Epidermal melanocyte (primary cell): ENCODE measurements around the gene KLHL36.
"Not testable (repeated sequence)": the region's sequence is repeated elsewhere in the genome, so short reads cannot be mapped to it uniquely, and the experiment has no call there.

Experiments
- DNase-seq: peaks from one replicate; pipeline ENCODE4 v3.0.0; 2011; ENCODE audit warnings: low spot score; ENCODE audit not compliant: insufficient read length

Gene KLHL36

GRCh38 chr16:84667600-84668309 lies 19.4 kb downstream of the KLHL36 start:
- DNase-seq, result no peak

- DNase-seq, result no peak
These were observed 21.8 kb downstream of the KLHL36 start for GRCh38 chr16:84670063-84670462.

GRCh38 chr16:84672276-84673202 lies 24.2 kb downstream of the KLHL36 start:
- peak; percentile 80 for DNase-seq

GRCh38 chr16:84673203-84673535 lies 24.9 kb downstream of the KLHL36 start:
- DNase-seq, result no peak

GRCh38 chr16:84673561-84673960 lies 25.2 kb downstream of the KLHL36 start:
- no peak for DNase-seq

DNA sequence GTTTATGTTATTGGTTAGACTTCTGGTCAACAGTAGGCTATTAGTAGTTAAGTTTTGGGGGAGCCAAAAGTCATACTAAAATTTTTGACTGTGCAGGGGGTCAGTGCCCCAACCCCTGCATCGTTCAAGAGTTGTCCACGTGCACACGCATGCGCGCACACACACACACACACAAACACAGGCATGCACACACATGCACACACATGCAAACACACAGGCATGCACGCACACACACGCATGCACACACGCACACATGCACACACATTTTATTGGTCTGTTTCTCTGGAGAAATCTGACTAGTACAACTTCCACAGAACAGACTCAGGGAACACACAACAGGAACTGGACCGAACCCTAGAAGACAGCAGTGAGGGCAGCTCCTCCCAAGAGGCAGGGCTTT lies 27.1 kb downstream of the KLHL36 start:
- no peak for DNase-seq

DNA sequence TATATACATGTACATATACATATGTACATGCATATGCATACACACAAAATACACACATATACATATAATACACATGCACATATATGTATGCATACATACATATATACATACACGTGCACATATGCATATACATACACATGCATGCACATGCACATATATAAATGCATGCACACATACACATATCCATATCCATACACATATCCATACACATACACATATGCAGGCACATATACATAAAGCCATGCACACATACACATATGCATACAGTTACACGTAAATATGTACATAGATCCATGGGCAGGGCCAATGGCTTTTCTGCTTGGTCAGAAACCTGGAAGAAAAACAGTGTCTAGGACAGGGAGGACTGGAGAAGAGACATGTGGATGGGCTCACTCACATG lies 27.6 kb downstream of the KLHL36 start:
- DNase-seq, result no peak

- no peak for DNase-seq
These were observed 28.9 kb downstream of the KLHL36 start for GRCh38 chr16:84677017-84677803.

DNA sequence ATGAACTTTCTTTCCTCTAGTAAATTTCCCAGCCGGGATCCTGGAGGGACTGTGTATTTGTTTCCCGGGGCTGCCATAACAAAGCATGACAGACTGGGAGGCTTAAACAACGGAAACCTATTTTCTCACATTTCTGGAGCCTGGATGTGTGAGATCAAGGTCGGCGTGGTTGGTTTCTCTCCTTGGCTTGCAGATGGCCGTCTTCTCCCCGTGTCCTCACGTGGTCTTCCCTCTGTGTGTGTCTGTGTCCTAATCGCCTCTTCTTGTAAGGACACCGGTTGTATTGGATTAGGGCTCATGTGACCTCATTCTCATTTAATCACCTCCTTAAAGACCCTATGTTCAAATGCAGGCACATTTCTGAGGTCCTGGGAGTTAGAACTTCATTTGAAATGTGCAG lies 29.5 kb downstream of the KLHL36 start:
- DNase-seq, result no peak

- DNase-seq, result no peak
These were observed 30.2 kb downstream of the KLHL36 start for GRCh38 chr16:84678541-84678940.

- no peak for DNase-seq
These were observed 32.0 kb downstream of the KLHL36 start for GRCh38 chr16:84680165-84680842.

- DNase-seq, result no peak
These were observed 32.7 kb downstream of the KLHL36 start for GRCh38 chr16:84680843-84681629.

DNA sequence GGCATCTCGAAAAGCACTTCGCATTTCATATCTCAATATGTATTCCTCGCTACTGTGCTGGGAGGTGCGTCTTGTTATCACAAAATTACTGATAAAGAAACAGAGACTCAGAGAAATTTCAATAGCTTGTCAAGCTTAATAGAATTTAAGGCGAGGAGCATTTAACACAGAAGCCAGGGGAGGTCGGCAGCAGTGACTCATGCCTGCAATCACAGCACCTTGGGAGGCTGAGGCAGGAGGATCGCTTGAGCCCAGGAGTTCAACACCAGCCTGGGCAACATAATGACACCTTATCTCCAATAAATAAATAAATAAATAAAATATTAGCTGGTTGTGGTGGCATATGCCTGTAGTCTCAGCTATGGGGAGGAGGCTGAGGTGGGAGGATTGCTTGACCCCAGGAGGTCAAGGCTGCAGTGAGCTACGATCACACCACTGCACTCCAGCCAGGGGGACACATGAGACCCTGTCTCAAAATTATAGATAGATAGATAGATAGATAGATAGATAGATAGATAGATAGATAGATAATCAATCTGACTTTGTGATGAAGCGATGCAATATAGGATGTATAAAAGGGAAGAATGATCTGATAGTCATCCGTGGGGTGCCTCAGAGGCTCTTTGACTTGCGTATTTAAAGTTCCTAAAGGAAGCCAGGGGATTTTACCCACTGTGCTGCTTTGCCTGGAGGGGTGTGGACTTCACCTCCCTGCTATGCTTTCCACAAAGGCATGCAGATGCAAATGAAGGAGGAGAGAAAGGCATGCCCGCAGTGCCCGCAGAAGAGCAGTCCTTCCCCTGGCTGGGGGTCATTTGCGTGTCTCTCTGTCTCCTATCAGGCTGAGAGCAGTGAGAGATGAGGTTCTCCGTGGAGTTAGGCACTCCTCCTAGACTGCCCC lies 35.6 kb downstream of the KLHL36 start:
- no peak for DNase-seq

DNA sequence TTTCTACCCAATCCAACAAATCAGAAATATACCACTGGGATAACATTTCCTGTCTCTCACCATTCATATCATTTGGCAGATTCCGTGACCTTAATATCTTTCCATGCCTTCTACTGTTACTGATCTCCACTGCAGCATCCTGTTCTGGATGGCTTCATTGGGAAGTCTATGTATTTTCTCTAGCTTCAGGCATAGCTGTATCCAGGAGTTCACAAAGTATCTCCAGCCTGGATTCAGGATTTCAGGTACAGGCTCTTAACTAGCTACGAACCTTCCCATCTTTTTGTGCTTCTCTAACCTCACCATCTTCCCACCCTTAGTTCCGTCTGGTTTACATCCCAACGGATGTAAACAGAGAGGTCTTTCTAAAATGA lies 36.3 kb downstream of the KLHL36 start:
- no peak for DNase-seq

- DNase-seq, result no peak
These were observed 36.9 kb downstream of the KLHL36 start for GRCh38 chr16:84685210-84685609.

GRCh38 chr16:84686707-84687298 lies 38.5 kb downstream of the KLHL36 start:
- no peak for DNase-seq

- DNase-seq, result no peak
These were observed 39.4 kb downstream of the KLHL36 start for GRCh38 chr16:84687715-84688114.

GRCh38 chr16:84688163-84688562 lies 39.9 kb downstream of the KLHL36 start:
- DNase-seq, result not testable (repeated sequence)

- DNase-seq, result no peak
These were observed 40.8 kb downstream of the KLHL36 start for GRCh38 chr16:84689111-84689510.
